ENCODE results near the gene VRK1. TPM values are rescaled to one million over a fixed set of nuclear protein-coding genes. Genes with fewer than 3 reads are reported as not detected.
"Not testable (repeated sequence)": the region's sequence is repeated elsewhere in the genome, so short reads cannot be mapped to it uniquely, and the experiment has no call there.

VRK1 gene
- total RNA-seq, 1 experiment from 2014 or later: 67.3 TPM

DNA sequence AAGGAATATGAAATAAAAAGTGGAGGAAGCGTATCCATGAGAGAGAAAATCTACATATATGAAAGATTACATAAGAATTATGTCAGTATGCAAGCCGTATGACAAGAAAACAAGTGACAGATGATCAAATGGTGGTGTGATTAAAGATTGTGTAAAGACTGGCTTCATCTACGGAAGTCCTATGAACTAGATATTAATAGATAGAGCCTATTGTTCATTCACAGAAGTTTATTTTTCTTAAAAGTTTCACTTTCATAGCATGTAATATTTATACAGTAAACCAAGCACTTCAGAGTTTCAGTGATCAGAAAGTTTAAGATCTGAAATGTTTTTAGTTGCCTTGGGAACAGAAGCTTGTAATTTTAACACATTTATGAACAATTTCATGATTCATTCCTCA lies 84.5 kb downstream of the VRK1 start:
- Mint-ChIP-seq H3K4me3 (no peak overlapping the region), H3K27me3 (ENCODE audit: low read depth) (no peaks in the 10 kb centered on the region), H3K36me3 (peaks cover 32% of the 10 kb centered on the region), H3K4me1 (no peaks in the 10 kb centered on the region), H3K27ac (no peak overlapping the region), H3K9me3 (peaks cover 11% of the 10 kb centered on the region)
- POLR2A ChIA-PET: no interaction called here
- DNase-seq (ENCODE audit: low spot score): no peak
- no peak for ATAC-seq
- TF ChIP-seq FOXP1 (CRISPR knock-in tag; IDR thresholded peaks at IDR 0.05; ENCODE audit: borderline replicate concordance): no peak
- TF ChIP-seq, protein P1, sequence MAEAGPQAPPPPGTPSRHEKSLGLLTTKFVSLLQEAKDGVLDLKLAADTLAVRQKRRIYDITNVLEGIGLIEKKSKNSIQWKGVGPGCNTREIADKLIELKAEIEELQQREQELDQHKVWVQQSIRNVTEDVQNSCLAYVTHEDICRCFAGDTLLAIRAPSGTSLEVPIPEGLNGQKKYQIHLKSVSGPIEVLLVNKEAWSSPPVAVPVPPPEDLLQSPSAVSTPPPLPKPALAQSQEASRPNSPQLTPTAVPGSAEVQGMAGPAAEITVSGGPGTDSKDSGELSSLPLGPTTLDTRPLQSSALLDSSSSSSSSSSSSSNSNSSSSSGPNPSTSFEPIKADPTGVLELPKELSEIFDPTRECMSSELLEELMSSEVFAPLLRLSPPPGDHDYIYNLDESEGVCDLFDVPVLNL (CRISPR knock-in tag; IDR thresholded peaks at IDR 0.05; ENCODE audit: borderline replicate concordance, low read depth): no peak
- TF ChIP-seq, protein P2, sequence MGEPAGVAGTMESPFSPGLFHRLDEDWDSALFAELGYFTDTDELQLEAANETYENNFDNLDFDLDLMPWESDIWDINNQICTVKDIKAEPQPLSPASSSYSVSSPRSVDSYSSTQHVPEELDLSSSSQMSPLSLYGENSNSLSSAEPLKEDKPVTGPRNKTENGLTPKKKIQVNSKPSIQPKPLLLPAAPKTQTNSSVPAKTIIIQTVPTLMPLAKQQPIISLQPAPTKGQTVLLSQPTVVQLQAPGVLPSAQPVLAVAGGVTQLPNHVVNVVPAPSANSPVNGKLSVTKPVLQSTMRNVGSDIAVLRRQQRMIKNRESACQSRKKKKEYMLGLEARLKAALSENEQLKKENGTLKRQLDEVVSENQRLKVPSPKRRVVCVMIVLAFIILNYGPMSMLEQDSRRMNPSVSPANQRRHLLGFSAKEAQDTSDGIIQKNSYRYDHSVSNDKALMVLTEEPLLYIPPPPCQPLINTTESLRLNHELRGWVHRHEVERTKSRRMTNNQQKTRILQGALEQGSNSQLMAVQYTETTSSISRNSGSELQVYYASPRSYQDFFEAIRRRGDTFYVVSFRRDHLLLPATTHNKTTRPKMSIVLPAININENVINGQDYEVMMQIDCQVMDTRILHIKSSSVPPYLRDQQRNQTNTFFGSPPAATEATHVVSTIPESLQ (CRISPR knock-in tag; IDR thresholded peaks at IDR 0.05): no peak
- no peak for TF ChIP-seq ZBTB21 (CRISPR knock-in tag; IDR thresholded peaks at IDR 0.05; ENCODE audit: borderline replicate concordance)
- TF ChIP-seq, protein P3, sequence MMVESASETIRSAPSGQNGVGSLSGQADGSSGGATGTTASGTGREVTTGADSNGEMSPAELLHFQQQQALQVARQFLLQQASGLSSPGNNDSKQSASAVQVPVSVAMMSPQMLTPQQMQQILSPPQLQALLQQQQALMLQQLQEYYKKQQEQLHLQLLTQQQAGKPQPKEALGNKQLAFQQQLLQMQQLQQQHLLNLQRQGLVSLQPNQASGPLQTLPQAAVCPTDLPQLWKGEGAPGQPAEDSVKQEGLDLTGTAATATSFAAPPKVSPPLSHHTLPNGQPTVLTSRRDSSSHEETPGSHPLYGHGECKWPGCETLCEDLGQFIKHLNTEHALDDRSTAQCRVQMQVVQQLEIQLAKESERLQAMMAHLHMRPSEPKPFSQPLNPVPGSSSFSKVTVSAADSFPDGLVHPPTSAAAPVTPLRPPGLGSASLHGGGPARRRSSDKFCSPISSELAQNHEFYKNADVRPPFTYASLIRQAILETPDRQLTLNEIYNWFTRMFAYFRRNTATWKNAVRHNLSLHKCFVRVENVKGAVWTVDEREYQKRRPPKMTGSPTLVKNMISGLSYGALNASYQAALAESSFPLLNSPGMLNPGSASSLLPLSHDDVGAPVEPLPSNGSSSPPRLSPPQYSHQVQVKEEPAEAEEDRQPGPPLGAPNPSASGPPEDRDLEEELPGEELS (CRISPR knock-in tag; IDR thresholded peaks at IDR 0.05): no peak
- TF ChIP-seq, protein P4, sequence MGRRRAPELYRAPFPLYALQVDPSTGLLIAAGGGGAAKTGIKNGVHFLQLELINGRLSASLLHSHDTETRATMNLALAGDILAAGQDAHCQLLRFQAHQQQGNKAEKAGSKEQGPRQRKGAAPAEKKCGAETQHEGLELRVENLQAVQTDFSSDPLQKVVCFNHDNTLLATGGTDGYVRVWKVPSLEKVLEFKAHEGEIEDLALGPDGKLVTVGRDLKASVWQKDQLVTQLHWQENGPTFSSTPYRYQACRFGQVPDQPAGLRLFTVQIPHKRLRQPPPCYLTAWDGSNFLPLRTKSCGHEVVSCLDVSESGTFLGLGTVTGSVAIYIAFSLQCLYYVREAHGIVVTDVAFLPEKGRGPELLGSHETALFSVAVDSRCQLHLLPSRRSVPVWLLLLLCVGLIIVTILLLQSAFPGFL (CRISPR knock-in tag; IDR thresholded peaks at IDR 0.05; ENCODE audit: borderline replicate concordance): no peak
- no peak for TF ChIP-seq ZNF416 (CRISPR knock-in tag; IDR thresholded peaks at IDR 0.05)
- TF ChIP-seq, protein P5, sequence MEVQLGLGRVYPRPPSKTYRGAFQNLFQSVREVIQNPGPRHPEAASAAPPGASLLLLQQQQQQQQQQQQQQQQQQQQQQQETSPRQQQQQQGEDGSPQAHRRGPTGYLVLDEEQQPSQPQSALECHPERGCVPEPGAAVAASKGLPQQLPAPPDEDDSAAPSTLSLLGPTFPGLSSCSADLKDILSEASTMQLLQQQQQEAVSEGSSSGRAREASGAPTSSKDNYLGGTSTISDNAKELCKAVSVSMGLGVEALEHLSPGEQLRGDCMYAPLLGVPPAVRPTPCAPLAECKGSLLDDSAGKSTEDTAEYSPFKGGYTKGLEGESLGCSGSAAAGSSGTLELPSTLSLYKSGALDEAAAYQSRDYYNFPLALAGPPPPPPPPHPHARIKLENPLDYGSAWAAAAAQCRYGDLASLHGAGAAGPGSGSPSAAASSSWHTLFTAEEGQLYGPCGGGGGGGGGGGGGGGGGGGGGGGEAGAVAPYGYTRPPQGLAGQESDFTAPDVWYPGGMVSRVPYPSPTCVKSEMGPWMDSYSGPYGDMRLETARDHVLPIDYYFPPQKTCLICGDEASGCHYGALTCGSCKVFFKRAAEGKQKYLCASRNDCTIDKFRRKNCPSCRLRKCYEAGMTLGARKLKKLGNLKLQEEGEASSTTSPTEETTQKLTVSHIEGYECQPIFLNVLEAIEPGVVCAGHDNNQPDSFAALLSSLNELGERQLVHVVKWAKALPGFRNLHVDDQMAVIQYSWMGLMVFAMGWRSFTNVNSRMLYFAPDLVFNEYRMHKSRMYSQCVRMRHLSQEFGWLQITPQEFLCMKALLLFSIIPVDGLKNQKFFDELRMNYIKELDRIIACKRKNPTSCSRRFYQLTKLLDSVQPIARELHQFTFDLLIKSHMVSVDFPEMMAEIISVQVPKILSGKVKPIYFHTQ (CRISPR knock-in tag; IDR thresholded peaks at IDR 0.05): no peak
- no peak for TF ChIP-seq NR1H2 (CRISPR knock-in tag; IDR thresholded peaks at IDR 0.05)
- no peak for TF ChIP-seq ZNF671 (CRISPR knock-in tag; IDR thresholded peaks at IDR 0.05)
- TF ChIP-seq NFATC4 (CRISPR knock-in tag; IDR thresholded peaks at IDR 0.05): no peak
- no peak for TF ChIP-seq FOXK1 (CRISPR knock-in tag; IDR thresholded peaks at IDR 0.05)
- TF ChIP-seq ZNF423 (CRISPR knock-in tag; IDR thresholded peaks at IDR 0.05): no peak
- no peak for TF ChIP-seq GABPB1 (CRISPR knock-in tag; IDR thresholded peaks at IDR 0.05)
- TF ChIP-seq, protein P6, sequence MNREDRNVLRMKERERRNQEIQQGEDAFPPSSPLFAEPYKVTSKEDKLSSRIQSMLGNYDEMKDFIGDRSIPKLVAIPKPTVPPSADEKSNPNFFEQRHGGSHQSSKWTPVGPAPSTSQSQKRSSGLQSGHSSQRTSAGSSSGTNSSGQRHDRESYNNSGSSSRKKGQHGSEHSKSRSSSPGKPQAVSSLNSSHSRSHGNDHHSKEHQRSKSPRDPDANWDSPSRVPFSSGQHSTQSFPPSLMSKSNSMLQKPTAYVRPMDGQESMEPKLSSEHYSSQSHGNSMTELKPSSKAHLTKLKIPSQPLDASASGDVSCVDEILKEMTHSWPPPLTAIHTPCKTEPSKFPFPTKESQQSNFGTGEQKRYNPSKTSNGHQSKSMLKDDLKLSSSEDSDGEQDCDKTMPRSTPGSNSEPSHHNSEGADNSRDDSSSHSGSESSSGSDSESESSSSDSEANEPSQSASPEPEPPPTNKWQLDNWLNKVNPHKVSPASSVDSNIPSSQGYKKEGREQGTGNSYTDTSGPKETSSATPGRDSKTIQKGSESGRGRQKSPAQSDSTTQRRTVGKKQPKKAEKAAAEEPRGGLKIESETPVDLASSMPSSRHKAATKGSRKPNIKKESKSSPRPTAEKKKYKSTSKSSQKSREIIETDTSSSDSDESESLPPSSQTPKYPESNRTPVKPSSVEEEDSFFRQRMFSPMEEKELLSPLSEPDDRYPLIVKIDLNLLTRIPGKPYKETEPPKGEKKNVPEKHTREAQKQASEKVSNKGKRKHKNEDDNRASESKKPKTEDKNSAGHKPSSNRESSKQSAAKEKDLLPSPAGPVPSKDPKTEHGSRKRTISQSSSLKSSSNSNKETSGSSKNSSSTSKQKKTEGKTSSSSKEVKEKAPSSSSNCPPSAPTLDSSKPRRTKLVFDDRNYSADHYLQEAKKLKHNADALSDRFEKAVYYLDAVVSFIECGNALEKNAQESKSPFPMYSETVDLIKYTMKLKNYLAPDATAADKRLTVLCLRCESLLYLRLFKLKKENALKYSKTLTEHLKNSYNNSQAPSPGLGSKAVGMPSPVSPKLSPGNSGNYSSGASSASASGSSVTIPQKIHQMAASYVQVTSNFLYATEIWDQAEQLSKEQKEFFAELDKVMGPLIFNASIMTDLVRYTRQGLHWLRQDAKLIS (CRISPR knock-in tag; IDR thresholded peaks at IDR 0.05; ENCODE audit: borderline replicate concordance): no peak
- CTCF ChIA-PET: no interaction called here

DNA sequence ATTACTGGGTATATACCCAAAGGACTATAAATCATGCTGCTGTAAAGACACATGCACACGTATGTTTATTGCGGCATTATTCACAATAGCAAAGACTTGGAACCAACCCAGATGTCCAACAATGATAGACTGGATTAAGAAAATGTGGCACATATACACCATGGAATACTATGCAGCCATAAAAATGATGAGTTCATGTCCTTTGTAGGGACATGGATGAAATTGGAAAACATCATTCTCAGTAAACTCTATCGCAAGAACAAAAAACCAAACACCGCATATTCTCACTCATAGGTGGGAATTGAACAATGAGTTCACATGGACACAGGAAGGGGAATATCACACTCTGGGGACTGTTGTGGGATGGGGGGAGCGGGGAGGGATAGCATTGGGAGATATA lies 86.8 kb downstream of the VRK1 start:
- Mint-ChIP-seq H3K4me1 (peaks cover 21% of the 10 kb centered on the region), H3K9me3 (peaks cover 11% of the 10 kb centered on the region), H3K36me3 (peaks cover 26% of the 10 kb centered on the region)
- DNase-seq (ENCODE audit: low spot score); H3K4me3 Mint-ChIP-seq; CTCF ChIA-PET; H3K27ac Mint-ChIP-seq; ATAC-seq; POLR2A ChIA-PET; H3K27me3 Mint-ChIP-seq (ENCODE audit: low read depth): not testable (repeated sequence)

All from WTC11 (cell line).